ENCODE measurements around the gene DNAAF3. TPM values are rescaled to one million over a fixed set of nuclear protein-coding genes. Genes with fewer than 3 reads are reported as not detected.

DNAAF3 gene
- total RNA-seq, 1 donor from 2014 or later: 7.0 TPM

- no peak overlapping the region for H3K4me3 ChIP-seq (ENCODE audit: low read depth, low read length)
- DNase-seq (ENCODE audit: low read depth): no peak
- TF ChIP-seq CTCF (conservative IDR thresholded peaks at IDR 0.05; ENCODE audit: low read depth, low read length): no peak
These were observed 51.8 kb downstream of the DNAAF3 start for GRCh38 chr19:55114566-55115145.

- H3K4me3 ChIP-seq (ENCODE audit: low read depth, low read length): no peak overlapping the region
- peak; percentile 62 for DNase-seq (ENCODE audit: low read depth)
- no peak for TF ChIP-seq CTCF (conservative IDR thresholded peaks at IDR 0.05; ENCODE audit: low read depth, low read length)
These were observed 52.8 kb downstream of the DNAAF3 start for GRCh38 chr19:55113570-55114039.

- peak; percentile 20 for TF ChIP-seq CTCF (conservative IDR thresholded peaks at IDR 0.05; ENCODE audit: low read depth, low read length)
- H3K4me3 ChIP-seq (ENCODE audit: low read depth, low read length): no peak overlapping the region
- DNase-seq (ENCODE audit: low read depth): no peak
These were observed 53.4 kb downstream of the DNAAF3 start for GRCh38 chr19:55112777-55113569.

- no peak overlapping the region for H3K4me3 ChIP-seq (ENCODE audit: low read depth, low read length)
- DNase-seq (ENCODE audit: low read depth): no peak
- TF ChIP-seq CTCF (conservative IDR thresholded peaks at IDR 0.05; ENCODE audit: low read depth, low read length): no peak
These were observed 54.1 kb downstream of the DNAAF3 start for GRCh38 chr19:55112246-55112776.

- no peak for DNase-seq (ENCODE audit: low read depth)
- no peak for TF ChIP-seq CTCF (conservative IDR thresholded peaks at IDR 0.05; ENCODE audit: low read depth, low read length)
- H3K4me3 ChIP-seq (ENCODE audit: low read depth, low read length): no peak overlapping the region
These were observed 55.1 kb downstream of the DNAAF3 start for GRCh38 chr19:55111238-55111831.

GRCh38 chr19:55109527-55110291 lies 56.7 kb downstream of the DNAAF3 start:
- TF ChIP-seq CTCF (conservative IDR thresholded peaks at IDR 0.05; ENCODE audit: low read depth, low read length): no peak
- H3K4me3 ChIP-seq (ENCODE audit: low read depth, low read length): no peak overlapping the region
- no peak for DNase-seq (ENCODE audit: low read depth)

Measured in epithelial cell of proximal tubule (primary cell).